ES-I3 (cell line): Measurements from ENCODE around the gene RABGAP1L.

Experiments used
- H3K36me3 ChIP-seq: 2 replicates; pipeline ENCODE4 v1.6.1; 2013; ENCODE audit warnings: mild to moderate bottlenecking, low read length, control low read depth, moderate library complexity; ENCODE audit not compliant: insufficient read depth
- H3K4me1 ChIP-seq: 2 replicates; pipeline ENCODE4 v1.6.1; 2013; ENCODE audit warnings: mild to moderate bottlenecking, control low read depth, low read length; ENCODE audit not compliant: insufficient read depth
- H3K9ac ChIP-seq: 2 replicates; pipeline ENCODE4 v1.6.1; 2013; ENCODE audit warnings: low read depth, mild to moderate bottlenecking, low read length, moderate library complexity
- H3K9me3 ChIP-seq: 2 replicates; pipeline ENCODE4 v1.6.1; 2013; ENCODE audit warnings: mild to moderate bottlenecking, low read length, moderate library complexity; ENCODE audit not compliant: control insufficient read depth, insufficient read depth

Gene RABGAP1L

DNA sequence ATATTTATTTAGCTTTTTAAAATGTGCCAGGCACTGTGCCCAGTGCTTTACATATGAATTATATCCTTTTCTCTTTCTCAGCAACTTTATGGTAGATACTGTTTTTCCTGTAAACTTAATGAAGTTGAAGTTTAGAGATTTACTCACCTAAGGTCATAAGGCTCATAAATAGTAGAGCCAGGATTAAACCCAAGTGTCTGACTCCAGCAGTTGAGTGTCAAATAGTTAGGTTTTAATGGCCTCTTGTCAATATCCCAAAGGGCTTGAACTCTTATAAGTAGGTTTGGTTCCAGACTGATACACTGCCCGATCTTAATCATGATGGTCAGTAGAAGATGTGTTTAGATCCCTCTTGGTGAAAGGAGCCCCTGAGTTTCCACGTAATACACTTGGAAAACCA, 37.8 kb downstream of the RABGAP1L start:
- no peak overlapping the region for H3K9ac ChIP-seq
- no peaks in the 10 kb centered on the region for H3K36me3 ChIP-seq
- H3K9me3 ChIP-seq: no peaks in the 10 kb centered on the region
- H3K4me1 ChIP-seq: no peaks in the 10 kb centered on the region

DNA sequence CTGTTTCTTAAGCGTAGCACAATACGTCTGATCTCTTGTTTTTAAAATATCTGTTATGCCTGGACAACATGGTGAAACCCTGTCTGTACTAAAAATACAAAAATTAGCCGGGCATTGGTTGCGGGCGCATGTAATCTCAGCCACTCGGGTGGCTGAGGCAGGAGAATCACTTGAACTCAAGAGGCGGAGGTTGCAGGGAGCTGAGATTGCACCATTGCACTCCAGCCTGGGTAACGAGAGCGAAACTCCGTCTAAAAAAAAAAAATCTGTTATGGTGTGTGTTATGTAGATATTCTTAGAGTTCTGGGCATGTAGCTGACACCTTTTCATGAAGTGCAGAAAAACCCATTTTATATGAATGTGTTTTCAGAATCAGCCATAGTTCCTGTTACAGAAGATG, 38.2 kb downstream of the RABGAP1L start:
- Histone ChIP-seq H3K36me3 (no peaks in the 10 kb centered on the region), H3K9me3 (no peaks in the 10 kb centered on the region), H3K4me1 (no peaks in the 10 kb centered on the region), H3K9ac (no peak overlapping the region)

GRCh38 chr1:174198202-174198601, 38.9 kb downstream of the RABGAP1L start:
- H3K4me1 ChIP-seq: no peaks in the 10 kb centered on the region
- H3K9ac ChIP-seq: no peak overlapping the region

GRCh38 chr1:174200746-174201145, 41.4 kb downstream of the RABGAP1L start:
- Histone ChIP-seq H3K36me3 (no peaks in the 10 kb centered on the region), H3K9ac (no peak overlapping the region), H3K9me3 (no peaks in the 10 kb centered on the region), H3K4me1 (no peaks in the 10 kb centered on the region)

More at GRCh38 chr1:174198202-174198601, 38.9 kb downstream of the RABGAP1L start:
- Histone ChIP-seq H3K9me3 (no peaks in the 10 kb centered on the region), H3K36me3 (no peaks in the 10 kb centered on the region)

- H3K36me3 ChIP-seq: no peaks in the 10 kb centered on the region
- no peak overlapping the region for H3K9ac ChIP-seq
- no peaks in the 10 kb centered on the region for H3K9me3 ChIP-seq
- H3K4me1 ChIP-seq: 0 out of 2 replicates have a peak, but pooled peaks cover 3% of the 10 kb centered on the region
Measured at GRCh38 chr1:174204697-174205308, 45.5 kb downstream of the RABGAP1L start.

GRCh38 chr1:174206148-174206836, 47.0 kb downstream of the RABGAP1L start:
- Histone ChIP-seq H3K9ac (no peak overlapping the region), H3K9me3 (peaks cover 7% of the 10 kb centered on the region; the same call in 1 of the 2 replicates), H3K36me3 (no peaks in the 10 kb centered on the region), H3K4me1 (0 out of 2 replicates have a peak, but pooled peaks cover 3% of the 10 kb centered on the region)

GRCh38 chr1:174209347-174210187, 50.2 kb downstream of the RABGAP1L start:
- Histone ChIP-seq H3K4me1 (0 out of 2 replicates have a peak, but pooled peaks cover 3% of the 10 kb centered on the region), H3K9ac (no peak overlapping the region), H3K9me3 (peaks cover 9% of the 10 kb centered on the region), H3K36me3 (no peaks in the 10 kb centered on the region)

DNA sequence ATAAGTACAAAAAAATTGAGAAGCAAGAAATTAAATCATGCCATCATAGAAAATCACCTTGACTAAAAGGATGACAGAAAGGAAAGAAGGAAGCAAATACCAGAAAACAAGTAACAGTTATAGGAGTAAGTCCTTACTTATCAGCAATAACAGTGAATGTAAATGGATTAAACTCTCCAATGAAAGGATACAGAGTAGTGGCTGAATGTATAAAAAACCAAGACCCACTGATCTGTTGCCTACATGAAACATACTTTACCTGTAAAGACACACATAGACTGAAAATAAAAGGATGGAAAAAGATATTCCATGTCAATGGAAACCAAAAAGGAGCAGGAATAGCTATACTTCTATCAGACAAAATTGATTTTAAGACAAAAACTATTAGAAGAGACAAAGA, 52.2 kb downstream of the RABGAP1L start:
- Histone ChIP-seq H3K9me3 (peaks cover 9% of the 10 kb centered on the region), H3K4me1 (0 out of 2 replicates have a peak, but pooled peaks cover 2% of the 10 kb centered on the region), H3K9ac (no peak overlapping the region), H3K36me3 (no peaks in the 10 kb centered on the region)

GRCh38 chr1:174215766-174216165, 56.4 kb downstream of the RABGAP1L start:
- Histone ChIP-seq H3K9me3 (peaks cover 3% of the 10 kb centered on the region; the same call in 1 of the 2 replicates), H3K4me1 (no peaks in the 10 kb centered on the region), H3K9ac (no peak overlapping the region), H3K36me3 (no peaks in the 10 kb centered on the region)

DNA sequence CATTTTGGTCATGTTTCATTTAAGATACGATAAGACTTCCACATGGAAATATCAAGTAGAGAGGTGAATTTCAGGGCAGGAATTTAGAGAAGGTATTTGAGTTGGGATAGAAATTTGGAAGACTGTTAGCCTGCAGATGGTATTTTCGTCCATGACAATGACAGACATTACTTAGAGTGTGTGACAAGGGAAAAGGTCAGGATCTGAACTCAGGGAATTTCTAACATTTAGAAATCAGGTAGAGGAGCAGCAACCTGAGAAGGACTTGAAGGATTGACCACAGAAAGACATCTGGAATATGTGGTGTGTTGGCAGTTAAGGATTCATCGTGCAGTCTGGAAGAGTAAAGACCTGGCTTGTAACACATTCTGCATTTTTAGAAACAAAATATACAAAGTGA, 57.9 kb downstream of the RABGAP1L start:
- H3K36me3 ChIP-seq: peaks cover 4% of the 10 kb centered on the region; the same call in 1 of the 2 replicates
- peaks cover 2% of the 10 kb centered on the region; the same call in 1 of the 2 replicates for H3K9me3 ChIP-seq
- no peak overlapping the region for H3K9ac ChIP-seq
- no peaks in the 10 kb centered on the region for H3K4me1 ChIP-seq

- no peak overlapping the region for H3K9ac ChIP-seq
- H3K9me3 ChIP-seq: peaks cover 5% of the 10 kb centered on the region; the same call in 1 of the 2 replicates
- H3K36me3 ChIP-seq: peaks cover 5% of the 10 kb centered on the region; the same call in 1 of the 2 replicates
- no peaks in the 10 kb centered on the region for H3K4me1 ChIP-seq
Measured at GRCh38 chr1:174217787-174218574, 58.7 kb downstream of the RABGAP1L start.

GRCh38 chr1:174218983-174219382, 59.7 kb downstream of the RABGAP1L start:
- peaks cover 5% of the 10 kb centered on the region; the same call in 1 of the 2 replicates for H3K36me3 ChIP-seq
- peaks cover 5% of the 10 kb centered on the region; the same call in 1 of the 2 replicates for H3K9me3 ChIP-seq
- H3K4me1 ChIP-seq: no peaks in the 10 kb centered on the region
- H3K9ac ChIP-seq: no peak overlapping the region

DNA sequence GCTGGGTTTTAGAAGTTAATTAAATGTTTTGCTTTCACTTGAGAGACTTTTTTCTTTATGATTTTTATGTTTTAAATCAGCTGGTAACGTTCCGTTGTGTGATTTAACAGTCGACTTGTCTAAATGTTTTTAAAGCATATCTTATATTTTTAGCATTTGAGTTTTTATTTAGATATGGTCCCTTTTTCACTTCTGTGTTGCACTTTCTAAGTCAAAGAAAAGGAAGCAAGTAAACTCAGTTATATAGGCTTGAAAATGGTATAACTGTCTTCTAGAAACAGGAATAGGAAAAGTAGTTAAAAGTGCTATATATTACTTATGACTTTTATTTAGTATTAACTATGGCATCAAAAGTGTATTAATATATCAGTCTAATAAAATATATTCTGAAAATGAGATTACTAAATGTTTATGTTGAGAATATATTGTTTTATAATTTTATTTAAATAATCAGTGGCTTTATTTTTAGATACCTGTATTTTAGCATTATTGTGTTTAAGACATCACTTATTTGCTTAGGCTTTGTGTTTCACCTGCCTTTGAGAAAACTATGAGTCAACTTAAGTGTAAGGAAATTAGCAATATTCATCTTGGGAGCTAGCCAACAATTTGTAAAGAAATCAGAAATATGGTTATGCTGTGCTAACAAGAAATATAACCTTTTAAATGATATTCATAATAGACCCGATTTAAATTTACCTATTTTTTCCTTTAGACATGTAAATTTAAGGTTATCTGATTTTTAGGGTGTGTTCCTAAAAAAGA, 60.5 kb downstream of the RABGAP1L start:
- Histone ChIP-seq H3K9me3 (peaks cover 5% of the 10 kb centered on the region; the same call in 1 of the 2 replicates), H3K9ac (no peak overlapping the region), H3K36me3 (peaks cover 5% of the 10 kb centered on the region; the same call in 1 of the 2 replicates), H3K4me1 (no peaks in the 10 kb centered on the region)
